Measurements from ENCODE around the gene LIF. TPM values are rescaled to one million over a fixed set of nuclear protein-coding genes. Genes with fewer than 3 reads are reported as not detected.

The LIF gene
- total RNA-seq, 5 donors from 2014 or later (not counting 1 experiment from before 2014, with no cell fraction given): 0.26 to 3.3 (median 1.4) TPM

DNA sequence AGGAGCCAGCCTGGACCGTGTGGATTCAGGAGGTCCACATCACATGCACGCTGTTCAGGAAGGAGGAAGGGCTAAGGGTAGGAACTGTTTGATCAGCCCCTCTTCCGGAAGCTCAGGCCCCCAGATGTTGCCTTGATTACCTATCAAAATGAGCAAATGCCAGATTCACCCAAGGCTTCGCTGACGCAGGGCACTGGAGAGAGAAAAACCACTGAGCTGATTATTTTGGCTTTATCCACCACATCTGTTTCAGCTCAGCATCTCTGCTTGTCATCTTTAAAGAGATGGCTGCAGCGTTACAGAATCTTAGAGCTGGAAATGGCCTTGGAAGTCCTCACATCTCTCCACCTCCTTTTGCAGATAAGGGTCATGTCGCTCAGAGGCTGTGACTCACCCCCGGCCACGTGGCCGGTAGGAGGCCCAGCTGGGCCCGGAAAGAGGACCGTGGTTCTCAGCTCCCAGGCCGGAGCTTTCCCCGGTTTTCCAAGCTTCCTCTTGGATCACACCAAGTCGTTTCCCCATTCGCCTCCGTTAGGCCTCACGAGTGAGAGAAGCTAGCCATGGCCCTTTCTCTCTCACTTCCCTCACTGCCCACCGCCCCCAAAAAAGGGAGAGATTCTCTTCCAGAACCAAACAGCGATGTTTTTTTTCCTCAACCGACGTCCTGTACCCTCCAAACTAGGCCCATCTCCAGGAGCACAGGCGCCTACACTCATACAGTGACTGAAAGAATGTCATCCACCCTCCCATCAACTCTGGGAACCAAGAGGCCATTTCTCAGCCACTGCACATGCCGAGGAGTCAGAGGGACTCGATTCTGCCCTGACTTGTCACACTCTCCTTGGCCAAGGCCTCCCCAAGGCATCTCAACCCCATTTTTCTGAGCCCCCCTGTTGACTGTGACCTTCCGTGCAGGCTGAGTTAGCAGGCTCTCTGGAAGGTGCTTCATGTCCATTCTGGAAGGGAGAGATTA is 37.6 kb downstream of the LIF start:
- no peak for ATAC-seq (replicated peaks in 1 of 4)
- H3K27me3 Mint-ChIP-seq: no peaks in the 10 kb centered on the region
- peaks cover 0 to 3% of the 10 kb centered on the region in 2 experiments for H3K27me3 ChIP-seq (replicated peaks in 1 of 2; ENCODE audit: control insufficient read depth in 2 of 2, extremely low read depth in 1 of 2, insufficient read depth in 2 of 2, low read length in 1 of 2)
- 87% methylated on average over 22 of the region's 26 CpGs for WGBS (ENCODE audit: insufficient coverage)
- no peaks in the 10 kb centered on the region for H3K4me1 ChIP-seq (ENCODE audit: control insufficient read depth in 1 of 2, extremely low read depth in 1 of 2, insufficient read depth in 2 of 2, low read length in 2 of 2)
- H3K36me3 ChIP-seq (ENCODE audit: control insufficient read depth in 2 of 2, extremely low read depth in 1 of 2, insufficient read depth in 1 of 2, low read length in 1 of 2): no peaks in the 10 kb centered on the region
- ChIA-PET CTCF (interaction anchor here in 1 of 2 donors (0.8 kb wide), 1 partner anchor 389 kb away, joined by 4 read pairs; no protein-coding TSS in a partner anchor), POLR2A (no interaction called here)
- H3K4me3 ChIP-seq (ENCODE audit: control insufficient read depth in 1 of 2, extremely low read depth in 1 of 2, low read length in 1 of 2): no peak overlapping the region
- no peaks in the 10 kb centered on the region for H3K36me3 Mint-ChIP-seq
- H3K27ac Mint-ChIP-seq: no peak overlapping the region
- H3K9me3 Mint-ChIP-seq: no peaks in the 10 kb centered on the region
- H3K4me1 Mint-ChIP-seq: peaks cover 6 to 15% (median 8%) of the 10 kb centered on the region in 3 donors
- H3K4me3 Mint-ChIP-seq: no peak overlapping the region
- H3K9me3 ChIP-seq: no peaks in the 10 kb centered on the region
- H3K27ac ChIP-seq (ENCODE audit: low read length): no peak overlapping the region
- no peak for DNase-seq

- no peak overlapping the region for H3K4me3 ChIP-seq (ENCODE audit: control insufficient read depth in 1 of 2, extremely low read depth in 1 of 2, low read length in 1 of 2)
- 74% methylated on average over 11 of the region's 16 CpGs for WGBS (ENCODE audit: insufficient coverage)
- H3K4me3 Mint-ChIP-seq: no peak overlapping the region
- ATAC-seq (replicated peaks in 1 of 4) (no peak), DNase-seq (no peak)
- H3K4me1 Mint-ChIP-seq: peaks cover 0 to 2% (median 0%) of the 10 kb centered on the region in 3 donors
- H3K27me3 ChIP-seq (replicated peaks in 1 of 2; ENCODE audit: control insufficient read depth in 2 of 2, extremely low read depth in 1 of 2, insufficient read depth in 2 of 2, low read length in 1 of 2): peaks cover 0 to 3% of the 10 kb centered on the region in 2 experiments
- H3K27ac ChIP-seq (ENCODE audit: low read length): no peak overlapping the region
- H3K4me1 ChIP-seq (ENCODE audit: control insufficient read depth in 1 of 2, extremely low read depth in 1 of 2, insufficient read depth in 2 of 2, low read length in 2 of 2): no peaks in the 10 kb centered on the region
- H3K36me3 Mint-ChIP-seq: no peaks in the 10 kb centered on the region
- H3K9me3 Mint-ChIP-seq: no peaks in the 10 kb centered on the region
- H3K9me3 ChIP-seq: no peaks in the 10 kb centered on the region
- ChIA-PET CTCF (no interaction called here), POLR2A (no interaction called here)
- no peak overlapping the region for H3K27ac Mint-ChIP-seq
- H3K36me3 ChIP-seq (ENCODE audit: control insufficient read depth in 2 of 2, extremely low read depth in 1 of 2, insufficient read depth in 1 of 2, low read length in 1 of 2): no peaks in the 10 kb centered on the region
- no peaks in the 10 kb centered on the region for H3K27me3 Mint-ChIP-seq
Measured at GRCh38 chr22:30206944-30207343, 39.6 kb downstream of the LIF start.

DNA sequence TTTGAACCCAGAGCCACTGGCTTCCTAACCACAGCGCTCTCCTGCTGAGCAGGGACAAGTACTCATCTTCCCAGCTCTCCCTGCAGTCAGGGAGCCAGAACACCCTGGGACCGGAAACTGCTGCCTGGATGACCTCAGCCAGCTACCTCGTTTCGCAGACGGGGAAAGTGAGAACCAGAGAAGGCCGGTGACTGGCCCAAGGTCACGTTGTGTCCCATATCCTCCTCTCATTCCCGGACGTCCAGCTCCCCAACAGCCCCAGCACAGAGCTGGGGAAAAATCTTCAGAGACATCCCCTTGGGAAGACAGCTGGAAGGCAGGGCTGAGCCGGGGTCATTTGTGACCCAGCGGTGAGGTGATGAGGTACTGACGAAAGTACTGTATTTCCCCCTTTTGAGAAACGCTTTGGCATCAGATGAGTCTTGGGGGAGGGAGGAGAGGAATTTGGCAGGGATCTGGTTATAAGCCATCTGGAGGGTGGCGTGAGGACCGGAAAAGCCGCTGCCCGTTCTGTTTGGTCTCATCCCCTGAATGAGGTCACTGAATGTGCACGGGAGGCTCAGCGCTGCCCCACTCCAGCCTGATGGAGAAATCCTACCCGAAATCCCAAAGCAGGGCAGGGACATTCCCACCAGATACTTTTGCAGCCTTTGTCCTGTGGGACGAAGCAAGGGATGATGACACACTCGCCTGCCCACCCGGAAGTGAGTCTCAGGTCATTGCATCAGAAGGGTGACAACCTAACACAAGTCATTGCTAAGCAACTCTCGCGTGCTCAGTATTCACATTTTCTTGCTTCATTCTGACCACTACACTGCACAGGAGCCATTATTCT is 41.1 kb downstream of the LIF start:
- Mint-ChIP-seq H3K27ac (no peak overlapping the region), H3K4me1 (peaks cover 0 to 2% (median 0%) of the 10 kb centered on the region in 3 donors), H3K27me3 (no peaks in the 10 kb centered on the region), H3K4me3 (no peak overlapping the region), H3K9me3 (no peaks in the 10 kb centered on the region), H3K36me3 (no peaks in the 10 kb centered on the region)
- Histone ChIP-seq H3K9me3 (no peaks in the 10 kb centered on the region), H3K4me3 (ENCODE audit: control insufficient read depth in 1 of 2, extremely low read depth in 1 of 2, low read length in 1 of 2) (no peak overlapping the region), H3K4me1 (ENCODE audit: control insufficient read depth in 1 of 2, extremely low read depth in 1 of 2, insufficient read depth in 2 of 2, low read length in 2 of 2) (no peaks in the 10 kb centered on the region), H3K36me3 (ENCODE audit: control insufficient read depth in 2 of 2, extremely low read depth in 1 of 2, insufficient read depth in 1 of 2, low read length in 1 of 2) (no peaks in the 10 kb centered on the region), H3K27ac (ENCODE audit: low read length) (no peak overlapping the region), H3K27me3 (replicated peaks in 1 of 2; ENCODE audit: control insufficient read depth in 2 of 2, extremely low read depth in 1 of 2, insufficient read depth in 2 of 2, low read length in 1 of 2) (peaks cover 0 to 3% of the 10 kb centered on the region in 2 experiments)
- ChIA-PET CTCF (no interaction called here), POLR2A (no interaction called here)
- 86% methylated on average over 15 of the region's 25 CpGs for WGBS (ENCODE audit: insufficient coverage)
- DNase-seq (no peak), ATAC-seq (replicated peaks in 1 of 4) (no peak)

- no peaks in the 10 kb centered on the region for H3K4me1 ChIP-seq (ENCODE audit: control insufficient read depth in 1 of 2, extremely low read depth in 1 of 2, insufficient read depth in 2 of 2, low read length in 2 of 2)
- Mint-ChIP-seq H3K27me3 (no peaks in the 10 kb centered on the region), H3K27ac (no peak overlapping the region), H3K36me3 (no peaks in the 10 kb centered on the region), H3K4me3 (no peak overlapping the region), H3K4me1 (peaks cover 0 to 2% (median 0%) of the 10 kb centered on the region in 3 donors), H3K9me3 (no peaks in the 10 kb centered on the region)
- ChIA-PET POLR2A (no interaction called here), CTCF (no interaction called here)
- no peaks in the 10 kb centered on the region for H3K27me3 ChIP-seq (replicated peaks in 1 of 2; ENCODE audit: control insufficient read depth in 2 of 2, extremely low read depth in 1 of 2, insufficient read depth in 2 of 2, low read length in 1 of 2)
- DNase-seq: no peak
- 89% methylated on average over 7 of the region's 10 CpGs for WGBS (ENCODE audit: insufficient coverage)
- no peaks in the 10 kb centered on the region for H3K9me3 ChIP-seq
- H3K27ac ChIP-seq (ENCODE audit: low read length): no peak overlapping the region
- no peaks in the 10 kb centered on the region for H3K36me3 ChIP-seq (ENCODE audit: control insufficient read depth in 2 of 2, extremely low read depth in 1 of 2, insufficient read depth in 1 of 2, low read length in 1 of 2)
- no peak for ATAC-seq (replicated peaks in 1 of 4)
- no peak overlapping the region for H3K4me3 ChIP-seq (ENCODE audit: control insufficient read depth in 1 of 2, extremely low read depth in 1 of 2, low read length in 1 of 2)
Measured at GRCh38 chr22:30204742-30205111, 41.8 kb downstream of the LIF start.

- 70% methylated on average over 6 of the region's 7 CpGs for WGBS (ENCODE audit: insufficient coverage)
- H3K27me3 ChIP-seq (replicated peaks in 1 of 2; ENCODE audit: control insufficient read depth in 2 of 2, extremely low read depth in 1 of 2, insufficient read depth in 2 of 2, low read length in 1 of 2): no peaks in the 10 kb centered on the region
- no peaks in the 10 kb centered on the region for H3K36me3 ChIP-seq (ENCODE audit: control insufficient read depth in 2 of 2, extremely low read depth in 1 of 2, insufficient read depth in 1 of 2, low read length in 1 of 2)
- H3K4me3 ChIP-seq (ENCODE audit: control insufficient read depth in 1 of 2, extremely low read depth in 1 of 2, low read length in 1 of 2): no peak overlapping the region
- Mint-ChIP-seq H3K4me1 (peaks cover 0 to 2% (median 0%) of the 10 kb centered on the region in 3 donors), H3K27ac (no peak overlapping the region), H3K27me3 (no peaks in the 10 kb centered on the region), H3K4me3 (no peak overlapping the region), H3K36me3 (no peaks in the 10 kb centered on the region), H3K9me3 (no peaks in the 10 kb centered on the region)
- ChIA-PET POLR2A (no interaction called here), CTCF (no interaction called here)
- H3K9me3 ChIP-seq: no peaks in the 10 kb centered on the region
- H3K27ac ChIP-seq (ENCODE audit: low read length): no peak overlapping the region
- no peaks in the 10 kb centered on the region for H3K4me1 ChIP-seq (ENCODE audit: control insufficient read depth in 1 of 2, extremely low read depth in 1 of 2, insufficient read depth in 2 of 2, low read length in 2 of 2)
- no peak for DNase-seq
- no peak for ATAC-seq (replicated peaks in 1 of 4)
Measured at GRCh38 chr22:30204015-30204741, 42.4 kb downstream of the LIF start.

DNA sequence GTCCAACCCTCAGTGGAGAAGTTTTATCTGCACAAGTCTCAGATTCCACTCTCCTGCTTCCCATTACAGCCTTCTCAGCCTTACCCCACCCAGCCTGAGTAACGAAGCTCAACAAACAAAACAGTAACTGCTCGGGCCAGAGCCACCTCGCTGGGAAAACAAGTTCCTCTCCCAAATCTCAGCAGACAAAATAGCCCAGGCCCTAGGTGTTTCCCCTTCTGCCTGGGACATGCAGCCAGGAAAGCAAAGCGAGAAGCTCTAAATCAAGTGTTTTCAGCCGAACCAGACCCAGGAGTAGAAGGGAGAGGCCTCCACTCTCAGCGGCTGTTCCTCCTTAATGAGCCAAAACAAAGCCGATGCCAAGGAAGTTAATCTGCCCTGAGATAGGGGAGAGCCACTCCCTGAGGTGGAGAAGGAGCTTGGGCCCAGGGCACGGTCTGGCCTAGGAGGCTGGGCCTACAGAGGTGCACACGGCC is 44.0 kb downstream of the LIF start:
- Mint-ChIP-seq H3K36me3 (no peaks in the 10 kb centered on the region), H3K27ac (no peak overlapping the region), H3K4me3 (no peak overlapping the region), H3K4me1 (peaks cover 0 to 11% (median under 1%) of the 10 kb centered on the region in 3 donors), H3K9me3 (no peaks in the 10 kb centered on the region), H3K27me3 (no peaks in the 10 kb centered on the region)
- no peak overlapping the region for H3K4me3 ChIP-seq (ENCODE audit: control insufficient read depth in 1 of 2, extremely low read depth in 1 of 2, low read length in 1 of 2)
- no peaks in the 10 kb centered on the region for H3K36me3 ChIP-seq (ENCODE audit: control insufficient read depth in 2 of 2, extremely low read depth in 1 of 2, insufficient read depth in 1 of 2, low read length in 1 of 2)
- ChIA-PET CTCF (no interaction called here), POLR2A (no interaction called here)
- ATAC-seq (replicated peaks in 1 of 4): no peak
- DNase-seq: no peak
- H3K27ac ChIP-seq (ENCODE audit: low read length): no peak overlapping the region
- WGBS (ENCODE audit: insufficient coverage): 91% methylated on average over 7 of the region's 9 CpGs
- H3K27me3 ChIP-seq (replicated peaks in 1 of 2; ENCODE audit: control insufficient read depth in 2 of 2, extremely low read depth in 1 of 2, insufficient read depth in 2 of 2, low read length in 1 of 2): no peaks in the 10 kb centered on the region
- H3K9me3 ChIP-seq: no peaks in the 10 kb centered on the region
- H3K4me1 ChIP-seq (ENCODE audit: control insufficient read depth in 1 of 2, extremely low read depth in 1 of 2, insufficient read depth in 2 of 2, low read length in 2 of 2): no peaks in the 10 kb centered on the region

Measured in T-cell (primary cell).